Parathyroid adenoma (tissue), 2 donors: ENCODE measurements around the gene ENTREP1.
"Not testable (repeated sequence)": the region's sequence is repeated elsewhere in the genome, so short reads cannot be mapped to it uniquely, and the experiment has no call there.

Experiments
- H2AFZ ChIP-seq: fragments of 300-600 bp; sonication (generic); one replicate; pipeline ENCODE4 v1.7.0; 2017; ENCODE audit warnings: antibody characterized with exemption, mild to moderate bottlenecking
- H3K27ac ChIP-seq: fragments of 300-600 bp; sonication (generic); one replicate; pipeline ENCODE4 v1.7.0; 2017
- H3K27me3 ChIP-seq: fragments of 300-600 bp; sonication (generic); one replicate; pipeline ENCODE4 v1.7.0; 2017; ENCODE audit warnings: low read length; ENCODE audit not compliant: control insufficient read depth, insufficient read depth
- H3K36me3 ChIP-seq: fragments of 300-600 bp; sonication (generic); one replicate; pipeline ENCODE4 v1.7.0; 2017; ENCODE audit warnings: low read length; ENCODE audit not compliant: control insufficient read depth, insufficient read depth
- H3K4me1 ChIP-seq: fragments of 300-600 bp; sonication (generic); one replicate; pipeline ENCODE4 v1.7.0; 2017; ENCODE audit warnings: control low read depth
- H3K4me2 ChIP-seq: fragments of 300-600 bp; sonication (generic); one replicate; pipeline ENCODE4 v1.7.0; 2017; ENCODE audit warnings: low read length
- H3K4me3 ChIP-seq: fragments of 300-600 bp; sonication (generic); one replicate; pipeline ENCODE4 v1.7.0; 2017; ENCODE audit warnings: low read depth, low read length
- H3K79me2 ChIP-seq: fragments of 300-600 bp; sonication (generic); one replicate; pipeline ENCODE4 v1.7.0; 2017; ENCODE audit warnings: control low read depth
- H3K9ac ChIP-seq: fragments of 300-600 bp; sonication (generic); one replicate; pipeline ENCODE4 v1.7.0; 2017; ENCODE audit warnings: mild to moderate bottlenecking
- H3K9me3 ChIP-seq: fragments of 300-600 bp; sonication (generic); one replicate; pipeline ENCODE4 v1.7.0; 2017; ENCODE audit warnings: low read length; ENCODE audit not compliant: control insufficient read depth
- CTCF ChIP-seq: fragments of 300-600 bp; sonication (generic); IDR thresholded peaks from one replicate; pipeline ENCODE4 v1.7.0; 2017; ENCODE audit warnings: antibody characterized with exemption, mild to moderate bottlenecking
- donor health status: primary hyperparathyroidism.

Gene ENTREP1

GRCh38 chr9:69433392-69433791 lies 108.4 kb downstream of the ENTREP1 start:
- Histone ChIP-seq H3K4me2 (no peak overlapping the region), H3K79me2 (no peaks in the 10 kb centered on the region), H3K36me3 (no peaks in the 10 kb centered on the region), H3K9ac (no peak overlapping the region), H3K27me3 (no peaks in the 10 kb centered on the region), H2AFZ (no peak overlapping the region), H3K4me3 (no peak overlapping the region), H3K27ac (no peak overlapping the region), H3K9me3 (no peaks in the 10 kb centered on the region), H3K4me1 (no peaks in the 10 kb centered on the region)
- TF ChIP-seq CTCF = no peak

GRCh38 chr9:69433968-69434367 lies 109.0 kb downstream of the ENTREP1 start:
- Histone ChIP-seq H3K9ac (no peak overlapping the region), H3K27me3 (no peaks in the 10 kb centered on the region), H3K9me3 (no peaks in the 10 kb centered on the region), H3K4me3 (no peak overlapping the region), H3K4me2 (no peak overlapping the region), H3K27ac (no peak overlapping the region), H2AFZ (no peak overlapping the region), H3K4me1 (no peaks in the 10 kb centered on the region), H3K79me2 (no peaks in the 10 kb centered on the region), H3K36me3 (no peaks in the 10 kb centered on the region)
- no peak for TF ChIP-seq CTCF

GRCh38 chr9:69439654-69440053 lies 114.6 kb downstream of the ENTREP1 start:
- H3K79me2 ChIP-seq, H3K4me2 ChIP-seq, H2AFZ ChIP-seq, H3K9me3 ChIP-seq, H3K27ac ChIP-seq, H3K9ac ChIP-seq, H3K4me3 ChIP-seq, H3K36me3 ChIP-seq, H3K27me3 ChIP-seq, H3K4me1 ChIP-seq: not testable (repeated sequence)

GRCh38 chr9:69440254-69440955 lies 115.4 kb downstream of the ENTREP1 start:
- not testable (repeated sequence) for H3K9me3 ChIP-seq, H3K27me3 ChIP-seq, H3K27ac ChIP-seq, H3K9ac ChIP-seq, H3K79me2 ChIP-seq, H2AFZ ChIP-seq, H3K4me1 ChIP-seq, H3K36me3 ChIP-seq, H3K4me3 ChIP-seq, H3K4me2 ChIP-seq
